HG03039 (cell line): ENCODE measurements around the gene GHRHR.

Experiments
- ATAC-seq: cut with Tn5 transposase; IDR thresholded peaks from one replicate; pipeline ENCODE4 v1.9.1; 2021; ENCODE audit warnings: mild to moderate bottlenecking, moderate library complexity; ENCODE audit not compliant: unreplicated experiment

The GHRHR gene

DNA sequence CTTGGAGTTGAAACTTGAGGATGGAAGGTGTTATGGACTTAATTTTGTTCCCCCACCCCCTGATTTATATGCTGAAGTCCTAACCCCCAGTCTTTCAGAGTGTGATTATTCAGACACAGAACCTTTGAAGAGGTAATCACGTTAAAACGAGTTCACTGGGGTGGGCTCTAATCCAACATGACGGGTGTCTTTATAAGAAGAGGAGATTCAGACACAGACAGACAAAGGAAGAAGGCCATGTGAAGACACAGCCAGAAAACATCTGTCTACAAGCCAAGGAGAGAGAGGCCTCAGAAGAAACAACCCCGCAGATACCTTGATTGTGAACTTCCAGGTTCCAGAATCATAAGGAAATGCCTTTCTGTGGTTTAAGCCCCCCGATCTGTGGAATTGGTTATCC, 37.0 kb downstream of the GHRHR start:
- ATAC-seq: no peak

DNA sequence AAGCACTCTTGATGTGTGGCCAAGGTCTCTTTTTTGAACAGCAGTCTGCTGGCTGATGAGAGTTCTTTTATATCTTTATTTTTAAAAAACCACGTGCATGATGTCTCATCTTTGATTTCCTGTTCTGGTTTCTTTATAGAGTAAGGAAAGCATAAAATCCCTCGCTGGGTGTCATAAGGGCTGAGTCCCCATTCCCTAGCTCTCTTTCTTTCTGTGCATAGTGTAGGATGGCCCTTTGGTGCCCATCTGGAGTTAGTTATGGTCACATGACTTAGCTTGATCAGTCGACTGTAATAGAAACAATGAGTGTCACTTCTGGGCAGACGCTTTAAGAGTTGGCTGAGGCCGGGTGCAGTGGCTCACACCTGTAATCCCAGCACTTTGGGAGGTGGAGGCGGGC, 38.5 kb downstream of the GHRHR start:
- ATAC-seq: no peak

GRCh38 chr7:31003097-31003496, 39.3 kb downstream of the GHRHR start:
- ATAC-seq: no peak

GRCh38 chr7:31003721-31004120, 40.0 kb downstream of the GHRHR start:
- ATAC-seq: no peak

GRCh38 chr7:31004393-31004792, 40.6 kb downstream of the GHRHR start:
- ATAC-seq: no peak

DNA sequence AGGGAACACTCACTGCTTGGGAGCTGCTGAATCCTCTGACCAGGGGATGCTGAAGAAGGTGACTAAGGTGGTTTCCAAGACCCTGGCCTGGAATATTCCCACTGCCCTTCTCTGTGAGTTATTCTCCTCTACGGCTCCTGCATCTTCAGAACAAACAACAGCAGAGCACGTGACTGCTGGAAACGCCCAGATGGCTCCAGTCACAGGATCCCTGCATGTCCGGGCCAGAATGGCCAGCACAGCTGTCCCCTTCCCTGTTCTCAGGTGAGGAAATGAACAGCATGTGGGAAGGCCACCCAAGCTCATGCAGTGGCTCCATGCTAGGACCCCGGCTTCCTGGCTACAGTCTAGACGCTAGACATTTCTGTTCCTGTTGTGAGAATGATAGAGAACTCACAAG, 43.1 kb downstream of the GHRHR start:
- no peak for ATAC-seq

DNA sequence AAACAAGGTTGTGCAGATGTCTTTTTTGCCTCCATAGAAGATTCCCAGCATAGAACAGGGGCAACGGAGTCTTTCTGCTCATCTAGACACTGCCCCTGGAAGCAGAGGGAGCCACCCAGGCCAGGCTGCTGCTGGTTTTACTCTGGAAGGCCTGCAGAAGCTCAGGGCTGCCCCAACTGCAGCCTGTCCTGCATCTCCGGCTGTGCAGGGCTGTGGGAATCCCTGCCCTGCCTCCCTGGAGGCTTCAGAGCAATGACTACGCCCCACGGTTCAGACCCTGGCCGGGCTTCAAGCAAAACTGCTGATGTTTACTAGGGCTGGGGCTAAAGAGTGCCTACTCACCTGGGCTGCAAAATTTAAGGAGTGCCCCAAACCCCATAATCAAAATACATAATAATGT, 43.9 kb downstream of the GHRHR start:
- no peak for ATAC-seq

DNA sequence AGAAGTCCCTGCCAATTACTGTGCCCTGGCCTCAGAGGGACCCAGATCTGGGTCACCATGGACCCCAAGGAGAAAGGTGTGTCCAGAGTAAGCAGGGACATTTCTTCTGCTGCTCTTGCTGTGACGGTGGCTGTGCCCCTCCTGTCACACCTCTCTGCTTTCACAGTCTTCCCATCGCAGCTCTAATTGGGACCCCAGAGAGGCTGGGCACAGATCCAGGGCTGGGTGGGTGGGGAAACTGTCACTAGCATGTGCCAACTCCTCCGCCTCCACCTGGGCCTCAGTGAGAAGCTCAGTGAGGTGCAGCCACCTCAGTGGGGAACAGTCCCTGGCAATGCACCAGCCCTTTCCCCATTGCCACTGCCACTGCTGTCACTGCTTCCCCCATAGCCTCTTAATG, 51.1 kb downstream of the GHRHR start:
- no peak for ATAC-seq

DNA sequence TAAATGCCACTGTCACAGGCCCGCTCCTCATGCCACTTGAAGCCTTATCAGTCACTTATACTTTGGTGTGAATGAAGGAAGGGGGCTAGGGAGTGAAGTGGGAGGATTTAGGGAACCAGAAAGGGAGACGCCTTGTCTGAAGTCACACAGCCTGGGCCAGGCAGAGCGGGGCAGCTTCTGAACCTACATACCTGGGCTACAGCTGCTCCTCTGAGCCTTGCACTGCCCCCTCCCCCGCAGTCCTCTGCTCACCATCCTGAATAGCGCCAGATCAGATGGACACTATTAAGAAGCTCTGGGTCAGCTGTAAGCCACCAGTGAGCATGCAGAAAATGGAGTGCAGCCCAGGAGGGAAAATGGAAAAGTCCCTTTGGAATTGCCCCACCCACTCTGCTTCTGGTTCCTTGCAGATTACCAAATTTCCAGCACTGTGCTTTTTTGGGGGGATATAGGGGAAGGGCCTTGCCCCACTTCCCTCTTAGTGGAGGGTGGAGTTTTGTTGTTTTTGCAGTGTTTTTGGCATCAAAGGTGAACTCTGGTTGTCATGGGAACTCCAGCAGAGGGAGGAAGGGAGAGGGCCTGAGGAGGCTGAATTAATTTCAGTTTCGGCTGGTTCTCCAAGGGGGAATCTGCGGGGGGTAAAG, 53.4 kb downstream of the GHRHR start:
- no peak for ATAC-seq

DNA sequence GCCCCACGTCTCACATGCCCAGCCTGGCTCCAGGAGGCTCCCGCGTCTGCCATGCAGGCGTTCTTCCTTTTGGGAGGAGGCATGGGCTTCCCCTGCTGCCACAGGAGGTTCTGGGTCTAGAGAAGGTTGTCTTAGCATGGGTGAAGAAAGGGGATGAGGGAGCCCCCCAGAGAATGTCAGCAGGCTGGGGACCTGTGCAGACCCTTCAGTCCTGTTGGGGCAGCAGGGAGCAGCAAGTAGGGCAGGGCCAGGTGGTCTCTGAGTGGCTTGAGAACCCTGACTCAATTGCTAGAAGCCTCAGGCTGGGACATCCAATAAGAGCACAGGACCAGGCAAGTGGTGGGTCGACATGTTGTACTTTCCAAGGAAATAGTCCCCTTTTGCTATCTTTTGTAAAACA, 54.0 kb downstream of the GHRHR start:
- ATAC-seq: no peak

DNA sequence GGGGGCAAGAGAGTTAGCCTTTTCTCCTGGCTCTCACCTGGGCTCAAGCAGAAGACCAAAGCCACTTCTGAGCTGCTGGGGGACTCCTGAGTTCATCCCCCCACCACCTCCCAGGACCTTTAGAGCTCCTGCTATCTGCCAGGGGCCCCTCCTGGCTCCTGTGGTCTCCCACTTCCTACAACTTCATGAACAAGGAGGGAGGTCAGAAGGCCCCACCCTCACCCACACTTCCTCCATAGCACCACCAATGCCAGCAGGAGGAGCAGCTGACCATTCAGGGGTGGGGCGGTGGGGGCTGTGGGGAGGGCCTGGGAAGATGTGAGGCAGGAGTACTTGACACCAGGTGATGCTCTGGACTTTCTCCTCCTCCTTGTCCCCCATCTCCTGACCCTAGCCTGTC, 55.8 kb downstream of the GHRHR start:
- ATAC-seq: no peak

GRCh38 chr7:31020161-31020560, 56.4 kb downstream of the GHRHR start:
- ATAC-seq: no peak

- no peak for ATAC-seq
These were observed 56.9 kb downstream of the GHRHR start for GRCh38 chr7:31020652-31021051.

DNA sequence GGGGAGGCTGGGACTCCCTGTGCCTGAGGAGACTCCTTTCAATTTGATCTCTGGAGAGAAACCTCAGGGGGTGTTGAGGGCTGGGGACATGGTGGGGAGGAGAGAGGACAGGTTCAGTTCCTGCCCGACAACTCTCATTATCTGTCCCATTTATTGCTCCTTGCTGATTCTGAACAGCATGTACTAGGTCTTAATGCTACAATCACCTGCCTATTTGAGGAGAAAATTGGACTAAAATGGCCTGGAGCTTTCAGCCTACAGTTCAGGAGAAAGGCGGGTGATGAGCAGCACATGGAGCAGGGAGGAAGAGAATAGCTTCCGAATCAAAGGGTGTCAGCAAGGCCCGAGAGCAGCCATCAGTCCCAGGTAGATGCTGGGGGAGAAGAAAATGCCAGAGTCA, 58.4 kb downstream of the GHRHR start:
- no peak for ATAC-seq

GRCh38 chr7:31022726-31023125, 59.0 kb downstream of the GHRHR start:
- ATAC-seq: no peak

- no peak for ATAC-seq
These were observed 60.1 kb downstream of the GHRHR start for GRCh38 chr7:31023877-31024276.

GRCh38 chr7:31027161-31027965, 63.6 kb downstream of the GHRHR start:
- ATAC-seq: peak; percentile 63

GRCh38 chr7:31028006-31028405, 64.3 kb downstream of the GHRHR start:
- ATAC-seq: no peak

GRCh38 chr7:31028417-31028992, 64.8 kb downstream of the GHRHR start:
- ATAC-seq: no peak
